GM18508 (cell line): ENCODE results near the gene SPRY2.

Experiments
- ATAC-seq: cut with Tn5 transposase; IDR thresholded peaks from one replicate; pipeline ENCODE4 v1.9.1; 2021; ENCODE audit warnings: moderate number of reproducible peaks; ENCODE audit not compliant: insufficient read depth, unreplicated experiment

SPRY2 gene

GRCh38 chr13:80314711-80315653 lies 25.9 kb downstream of the SPRY2 start:
- ATAC-seq = no peak

GRCh38 chr13:80313668-80314256 lies 27.2 kb downstream of the SPRY2 start:
- ATAC-seq = no peak

- ATAC-seq = no peak
Observed at GRCh38 chr13:80312967-80313366, 28.0 kb downstream of the SPRY2 start.

- ATAC-seq = no peak
Observed at GRCh38 chr13:80312012-80312704, 28.8 kb downstream of the SPRY2 start.

- ATAC-seq = no peak
Observed at GRCh38 chr13:80309926-80310325, 31.0 kb downstream of the SPRY2 start.

GRCh38 chr13:80307401-80307987 lies 33.4 kb downstream of the SPRY2 start:
- ATAC-seq = no peak

- no peak for ATAC-seq
Observed at GRCh38 chr13:80306337-80306972, 34.5 kb downstream of the SPRY2 start.

- no peak for ATAC-seq
Observed at GRCh38 chr13:80305737-80306136, 35.2 kb downstream of the SPRY2 start.

GRCh38 chr13:80303225-80303811 lies 37.6 kb downstream of the SPRY2 start:
- no peak for ATAC-seq

GRCh38 chr13:80299046-80299445 lies 41.9 kb downstream of the SPRY2 start:
- no peak for ATAC-seq

- ATAC-seq = no peak
Observed at GRCh38 chr13:80297503-80297902, 43.4 kb downstream of the SPRY2 start.

GRCh38 chr13:80297094-80297493 lies 43.8 kb downstream of the SPRY2 start:
- ATAC-seq = no peak

- no peak for ATAC-seq
Observed at GRCh38 chr13:80296638-80297037, 44.3 kb downstream of the SPRY2 start.

GRCh38 chr13:80290591-80290990 lies 50.3 kb downstream of the SPRY2 start:
- no peak for ATAC-seq
